Upper lobe of left lung (tissue), 6 donors: ENCODE measurements around the gene B9D2. TPM values are rescaled to one million over a fixed set of nuclear protein-coding genes. Genes with fewer than 3 reads are reported as not detected.

Experiments
- ATAC-seq, 2 donors: fragments of 200-7000 bp; cut with Tn5 transposase; one replicate each; pipeline ENCODE4 v1.9.1; 2022; ENCODE audit warnings: mild to moderate bottlenecking in 2 of 2, moderate library complexity in 2 of 2; ENCODE audit not compliant: low FRiP score in 2 of 2
- DNase-seq, 2 donors: peaks; one replicate each; pipeline ENCODE4 v3.0.0-alpha.2; 2019 to 2020
- H3K27ac ChIP-seq, 4 donors: fragments of 200-600 bp; sonication (generic); one replicate each; pipeline ENCODE4 v1.5.1; 2016 to 2019
- H3K27me3 ChIP-seq, 4 donors: fragments of 200-600 bp; sonication (generic); one replicate each; pipeline ENCODE4 v1.5.1; 2017 to 2019
- H3K36me3 ChIP-seq, 4 donors: fragments of 200-600 bp; sonication (generic); one replicate each; pipeline ENCODE4 v1.5.1; 2016 to 2019
- H3K4me1 ChIP-seq, 4 donors: fragments of 200-600 bp; sonication (generic); one replicate each; pipeline ENCODE4 v1.5.1; 2018 to 2019
- H3K4me3 ChIP-seq, 4 donors: fragments of 200-600 bp; sonication (generic); one replicate each; pipeline ENCODE4 v1.5.1; 2017 to 2019; ENCODE audit warnings: mild to moderate bottlenecking in 2 of 4, moderate library complexity in 1 of 4
- H3K9me3 ChIP-seq, 4 donors: fragments of 200-600 bp; sonication (generic); one replicate each; pipeline ENCODE4 v1.5.1; 2018 to 2019
- CTCF ChIP-seq, 6 experiments: fragments of 450-650 bp in 4 of 6; fragments of 200-600 bp in 2 of 6; sonication (generic) in 2 of 6; IDR thresholded peaks; one replicate each; pipeline ENCODE4 v1.5.1; 2016 to 2019; ENCODE audit warnings: antibody characterized with exemption in 6 of 6
- EP300 ChIP-seq, 4 donors: sonication (generic); formaldehyde crosslinking; IDR thresholded peaks; one replicate each; pipeline ENCODE4 v1.5.1; 2017; ENCODE audit warnings: antibody characterized with exemption in 4 of 4, control low read depth in 2 of 4
- POLR2A ChIP-seq, 4 donors: fragments of 450-650 bp; IDR thresholded peaks; one replicate each; pipeline ENCODE4 v1.5.1; 2016 to 2017; ENCODE audit warnings: antibody characterized with exemption in 4 of 4, mild to moderate bottlenecking in 2 of 4
- POLR2AphosphoS5 ChIP-seq, 2 donors: sonication (generic); formaldehyde crosslinking; IDR thresholded peaks; one replicate each; pipeline ENCODE4 v1.5.1; 2017; ENCODE audit warnings: antibody characterized with exemption in 2 of 2
- WGBS, 2 donors: methylation state at CpG; one replicate each; pipeline ENCODE4 v1.1.5; 2017 to 2018; 5-methylcytosine and 5-hydroxymethylcytosine counted together
- total RNA-seq, 6 donors: library from RNA; depleted of rRNA in 4 of 6; stranded (reverse); fragments of >200 nt in 4 of 6; gene quantifications; one replicate each; pipeline versions ENCODE4 v1.1.0 to v1.2.1, GENCODE V29; 2016 to 2021
- donor health status: DM: no; HTN: no; CAD: no; lungs with moderate emphysema.
- donor health status: DM: no; HTN: yes; CAD: no; lungs with severe emphysema.

B9D2 gene
- total RNA-seq, 6 donors from 2014 or later = 7.0 to 17.2 (median 10.3) TPM; not detected in 1

DNA sequence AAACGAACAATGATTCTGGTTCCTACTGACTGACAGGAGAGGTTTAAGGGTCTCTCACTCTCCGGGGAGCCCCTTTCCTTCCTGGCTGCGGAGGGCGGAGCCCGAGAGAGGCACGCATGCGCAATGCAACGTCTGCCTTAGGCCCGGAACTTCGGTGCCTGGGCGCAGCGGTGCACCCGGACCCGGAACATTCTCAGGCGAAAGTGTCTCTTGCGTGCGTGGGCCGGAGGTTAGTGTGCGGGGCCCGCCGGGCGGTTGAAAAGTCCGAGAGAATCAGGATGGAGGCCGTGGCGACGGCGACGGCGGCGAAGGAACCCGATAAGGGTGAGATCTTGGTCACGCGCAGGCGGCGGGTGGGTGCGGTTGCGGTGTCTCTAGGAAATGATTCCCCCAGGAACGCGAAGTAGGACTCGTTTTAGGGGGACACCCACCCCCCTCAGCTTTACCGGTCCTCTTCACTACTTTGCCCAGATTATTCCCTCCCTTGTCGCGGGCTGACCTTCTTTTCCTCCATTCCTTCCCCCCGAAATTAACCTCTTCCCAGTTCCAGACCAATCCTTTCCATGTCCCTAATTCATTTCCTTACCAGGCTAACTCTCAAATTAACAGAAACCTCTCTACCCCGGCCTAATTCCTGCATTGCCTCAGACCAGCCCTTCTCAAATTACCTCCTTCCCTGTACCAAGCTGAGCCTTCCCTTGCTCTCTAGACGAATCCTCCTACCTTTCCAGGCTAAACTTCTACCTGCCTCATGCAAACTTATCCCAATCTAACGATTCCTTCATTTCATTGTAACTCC lies 53.7 kb downstream of the B9D2 start, which contains the start of gene CCDC97:
CCDC97 (plus strand) TSS at position 140 of the 799 bp plus-strand sequence; CDS start at position 279, 139 bp downstream.
- DNase-seq = peak; percentile 89 to 95
- peaks cover 41 to 58% (median 46%) of the 10 kb centered on the region in 4 donors for H3K4me1 ChIP-seq
- peak within 1 kb of the TSS; percentile 93 to 98 (median 97) for H3K27ac ChIP-seq
- H3K9me3 ChIP-seq = peaks cover 0 to 4% (median 0%) of the 10 kb centered on the region in 4 donors
- 1% methylated on average over 38 to 46 of the region's 47 CpGs for WGBS, 2 donors
- H3K36me3 ChIP-seq = peaks cover 14 to 57% (median 31%) of the 10 kb centered on the region in 4 donors
- TF ChIP-seq POLR2A (IDR thresholded peaks at IDR 0.05) = peak in 3 of 4 donors; percentile 69 to 86 (median 70)
- peak in 3 of 6 experiments; percentile 10 to 35 (median 19) for TF ChIP-seq CTCF (IDR thresholded peaks at IDR 0.05)
- peak in 1 of 4 donors; percentile 53 for TF ChIP-seq EP300 (IDR thresholded peaks at IDR 0.05)
- TF ChIP-seq POLR2AphosphoS5 (IDR thresholded peaks at IDR 0.05) = peak; percentile 80 to 85
- ATAC-seq = peak; percentile 89 to 91
- H3K27me3 ChIP-seq = no peaks in the 10 kb centered on the region
- H3K4me3 ChIP-seq = peak within 1 kb of the TSS; percentile 68 to 86 (median 70)

- TF ChIP-seq POLR2A (IDR thresholded peaks at IDR 0.05) (no peak), EP300 (IDR thresholded peaks at IDR 0.05) (no peak), POLR2AphosphoS5 (IDR thresholded peaks at IDR 0.05) (no peak), CTCF (IDR thresholded peaks at IDR 0.05) (no peak)
- no peak for DNase-seq
- Histone ChIP-seq H3K4me1 (peaks cover 41 to 59% (median 46%) of the 10 kb centered on the region in 4 donors), H3K27me3 (no peaks in the 10 kb centered on the region), H3K27ac (peak overlapping the region; percentile 93 to 98 (median 97)), H3K36me3 (peaks cover 22 to 58% (median 36%) of the 10 kb centered on the region in 4 donors), H3K9me3 (peaks cover 0 to 4% (median 0%) of the 10 kb centered on the region in 4 donors), H3K4me3 (peak overlapping the region; percentile 68 to 86 (median 70))
- ATAC-seq = peak; percentile 43 to 48
- 10% methylated on average over 26 of the region's 26 CpGs for WGBS, 2 donors
These were observed 54.5 kb downstream of the B9D2 start for GRCh38 chr19:41309180-41310032.

GRCh38 chr19:41308450-41309179 lies 55.3 kb downstream of the B9D2 start:
- peaks cover 26 to 61% (median 42%) of the 10 kb centered on the region in 4 donors for H3K36me3 ChIP-seq
- peaks cover 41 to 65% (median 46%) of the 10 kb centered on the region in 4 donors for H3K4me1 ChIP-seq
- peak overlapping the region; percentile 93 to 98 (median 97) for H3K27ac ChIP-seq
- WGBS, 2 donors = 19 to 24% methylated on average over 8 of the region's 8 CpGs
- H3K27me3 ChIP-seq = no peaks in the 10 kb centered on the region
- peak overlapping the region in 2 of 4 donors; percentile 73 to 86 for H3K4me3 ChIP-seq
- DNase-seq = peak in 1 of 2 donors; percentile 94
- ATAC-seq = peak; percentile 83 to 93
- TF ChIP-seq CTCF (IDR thresholded peaks at IDR 0.05) (peak; percentile 94 to 98 (median 96)), EP300 (IDR thresholded peaks at IDR 0.05) (no peak), POLR2A (IDR thresholded peaks at IDR 0.05) (peak in 1 of 4 donors; percentile 7), POLR2AphosphoS5 (IDR thresholded peaks at IDR 0.05) (peak; percentile 53 to 56)
- H3K9me3 ChIP-seq = peaks cover 0 to 4% (median 0%) of the 10 kb centered on the region in 4 donors

DNA sequence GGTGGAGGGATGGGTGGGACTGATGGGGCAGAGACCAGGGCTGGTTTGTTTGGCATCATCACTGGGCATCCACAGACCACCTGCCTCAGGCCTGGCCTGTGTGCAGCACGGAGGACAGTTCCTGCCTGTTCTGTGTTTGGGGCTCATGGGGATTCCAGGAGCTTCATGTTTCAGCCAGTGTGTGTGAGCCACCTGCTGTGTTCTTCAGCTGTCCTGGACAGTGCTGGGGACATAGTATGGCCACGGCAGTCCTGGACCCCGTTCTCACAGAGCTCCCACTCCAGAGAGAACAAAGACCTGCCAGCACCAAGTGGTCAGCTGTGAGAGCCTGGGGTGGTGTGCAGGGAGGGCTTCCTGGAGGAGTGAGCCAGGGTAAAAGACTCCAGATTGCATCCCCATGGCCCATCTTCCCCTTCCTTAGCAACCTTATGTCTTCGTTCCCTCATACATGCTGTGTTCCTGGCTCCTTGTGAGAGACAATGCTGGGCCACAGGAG lies 55.9 kb downstream of the B9D2 start:
- Histone ChIP-seq H3K4me3 (no peak overlapping the region), H3K27ac (peak overlapping the region; percentile 93 to 98 (median 97)), H3K4me1 (peaks cover 41 to 65% (median 45%) of the 10 kb centered on the region in 4 donors), H3K36me3 (peaks cover 26 to 61% (median 42%) of the 10 kb centered on the region in 4 donors), H3K9me3 (peaks cover 0 to 4% (median 0%) of the 10 kb centered on the region in 4 donors), H3K27me3 (no peaks in the 10 kb centered on the region)
- ATAC-seq = peak in 1 of 2 donors; percentile 0
- TF ChIP-seq POLR2A (IDR thresholded peaks at IDR 0.05) (no peak), POLR2AphosphoS5 (IDR thresholded peaks at IDR 0.05) (no peak), CTCF (IDR thresholded peaks at IDR 0.05) (no peak), EP300 (IDR thresholded peaks at IDR 0.05) (no peak)
- 27 to 44% methylated on average over 2 to 4 of the region's 4 CpGs for WGBS, 2 donors
- no peak for DNase-seq
